ENCODE data around the gene DOCK4. TPM values are rescaled to one million over a fixed set of nuclear protein-coding genes. Genes with fewer than 3 reads are reported as not detected.

Gene DOCK4
- total RNA-seq, 4 donors from 2014 or later: 8.2 to 9.0 (median 8.6) TPM

DNA sequence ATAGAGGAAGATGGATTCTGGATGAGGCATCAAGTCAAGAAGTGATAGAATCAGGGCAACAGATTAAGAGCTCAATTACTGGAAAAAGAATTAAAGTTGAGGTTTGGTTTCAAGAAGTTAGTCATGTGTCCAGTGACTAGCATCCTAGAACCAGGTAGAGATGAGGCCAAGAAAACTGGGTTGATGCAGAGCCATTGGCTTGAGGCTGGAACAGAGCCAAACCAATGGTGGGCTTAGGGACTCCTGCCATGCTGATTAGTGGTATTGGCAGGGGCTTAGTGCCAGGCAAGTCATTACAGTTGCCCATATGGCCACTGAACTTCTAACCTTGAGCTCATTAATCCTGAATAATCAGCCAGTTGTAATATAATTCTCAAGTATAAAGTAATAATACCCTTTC, 18.8 kb upstream of the DOCK4 start:
- TF ChIP-seq POLR2A (IDR thresholded peaks at IDR 0.05) (no peak), CTCF (IDR thresholded peaks at IDR 0.05) (no peak)
- H3K4me3 ChIP-seq (ENCODE audit: low read depth, poor library complexity, severe bottlenecking): no peak overlapping the region
- intact Hi-C loops (cut with DNase I; ENCODE audit: low total_unique reads): no loop called here
- DNase-seq (ENCODE audit: low spot score in 2 of 2): no peak

DNA sequence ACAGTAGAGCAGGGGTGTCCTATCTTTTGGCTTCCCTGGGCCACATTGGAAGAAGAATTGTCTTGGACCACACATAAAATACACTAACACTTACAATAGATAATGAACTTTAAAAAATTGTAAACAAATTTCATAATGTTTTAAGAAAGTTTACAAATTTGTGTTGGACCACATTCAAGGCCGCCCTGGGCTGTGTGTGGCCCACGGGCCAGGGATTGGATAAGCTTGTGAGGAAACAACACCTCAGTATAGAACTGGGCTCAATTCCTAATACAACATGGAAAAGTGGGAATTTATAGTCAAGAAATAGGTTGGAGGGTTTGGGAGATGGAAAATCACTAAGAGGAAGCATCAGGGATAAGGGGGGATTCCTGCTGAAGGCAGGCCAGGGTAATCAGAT, 18.0 kb upstream of the DOCK4 start:
- DNase-seq (ENCODE audit: low spot score in 2 of 2): no peak
- no peak overlapping the region for H3K4me3 ChIP-seq (ENCODE audit: low read depth, poor library complexity, severe bottlenecking)
- WGBS, 2 donors: 86 to 95% methylated on average over 2 of the region's 2 CpGs
- TF ChIP-seq POLR2A (IDR thresholded peaks at IDR 0.05): no peak
- intact Hi-C loops (cut with DNase I; ENCODE audit: low total_unique reads): no loop called here

DNA sequence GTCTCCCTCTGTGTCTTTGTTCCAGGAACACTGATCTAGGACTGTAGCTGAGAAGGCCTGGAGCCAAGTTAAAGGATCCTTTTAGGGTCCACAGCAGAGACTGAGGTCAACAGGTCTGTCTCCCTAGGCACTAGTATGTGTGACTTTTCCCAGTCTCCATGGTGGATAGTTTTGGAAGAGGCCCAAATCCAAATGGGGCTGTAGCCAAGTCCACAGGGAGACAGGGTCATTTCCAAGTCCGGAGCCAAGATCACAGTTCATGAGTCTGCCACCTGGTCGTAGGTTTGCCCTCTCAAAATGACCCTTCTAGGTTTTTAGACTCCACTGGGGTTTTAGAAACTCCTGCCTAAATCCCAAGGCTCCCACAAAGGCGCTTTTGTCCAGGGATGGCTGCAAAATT, 17.1 kb upstream of the DOCK4 start:
- no peak for DNase-seq (ENCODE audit: low spot score in 2 of 2)
- TF ChIP-seq CTCF (IDR thresholded peaks at IDR 0.05) (no peak), POLR2A (IDR thresholded peaks at IDR 0.05) (no peak)
- H3K4me3 ChIP-seq (ENCODE audit: low read depth, poor library complexity, severe bottlenecking): no peak overlapping the region
- intact Hi-C loops (cut with DNase I; ENCODE audit: low total_unique reads): no loop called here
- 82 to 88% methylated on average over 3 of the region's 3 CpGs for WGBS, 2 donors

DNA sequence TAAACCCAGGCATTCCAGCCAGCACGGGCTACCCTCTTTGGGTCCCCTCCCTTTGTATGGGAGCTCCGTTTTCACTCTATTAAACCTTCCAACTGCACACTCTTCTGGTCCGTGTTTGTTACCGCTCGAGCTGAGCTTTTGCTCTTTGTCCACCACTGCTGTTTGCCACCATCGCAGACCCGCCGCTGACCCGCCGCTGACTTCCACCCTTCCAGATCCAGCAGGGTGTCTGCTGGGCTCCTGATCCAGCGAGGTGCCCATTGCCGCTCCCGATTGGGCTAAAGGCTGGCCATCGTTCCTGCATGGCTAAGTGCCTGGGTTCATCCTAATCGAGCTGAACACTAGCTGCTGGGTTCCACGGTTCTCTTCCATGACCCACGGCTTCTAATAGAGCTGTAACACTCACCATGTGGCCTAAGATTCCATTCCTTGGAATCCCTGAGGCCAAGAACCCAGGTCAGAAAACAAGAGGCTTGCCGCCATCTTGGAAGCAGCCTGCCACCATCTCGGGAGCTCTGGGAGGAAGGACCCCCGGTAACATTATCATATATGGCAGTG, 14.8 kb upstream of the DOCK4 start:
- intact Hi-C loops (cut with DNase I; ENCODE audit: low total_unique reads): no loop called here
- TF ChIP-seq CTCF (IDR thresholded peaks at IDR 0.05) (no peak), POLR2A (IDR thresholded peaks at IDR 0.05) (no peak)
- no peak overlapping the region for H3K4me3 ChIP-seq (ENCODE audit: low read depth, poor library complexity, severe bottlenecking)
- no peak for DNase-seq (ENCODE audit: low spot score in 2 of 2)
- WGBS, 2 donors: 93 to 94% methylated on average over 20 of the region's 20 CpGs

DNA sequence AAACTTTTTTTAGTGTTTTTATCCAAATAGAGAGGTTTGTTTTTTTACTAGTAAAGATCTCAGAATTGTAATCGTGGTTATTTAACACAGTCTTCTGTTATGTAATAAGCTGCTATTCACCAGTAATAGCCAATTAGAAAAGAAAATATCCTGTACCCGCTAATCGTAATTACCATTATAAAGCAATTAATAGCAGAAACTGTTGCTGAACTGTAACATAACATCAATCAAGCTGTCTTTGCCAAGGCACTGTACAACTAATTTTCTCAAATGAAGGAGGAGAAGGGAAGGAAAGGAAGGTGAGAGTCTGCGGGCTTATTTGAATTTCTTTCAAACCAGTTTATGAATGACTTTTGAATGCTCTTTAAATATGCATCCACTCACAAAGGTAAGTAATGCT, 9.6 kb upstream of the DOCK4 start:
- 66 to 68% methylated on average over 4 of the region's 4 CpGs for WGBS, 2 donors
- DNase-seq (ENCODE audit: low spot score in 2 of 2): no peak
- no peak for TF ChIP-seq CTCF (IDR thresholded peaks at IDR 0.05)
- no peak for TF ChIP-seq POLR2A (IDR thresholded peaks at IDR 0.05)
- H3K4me3 ChIP-seq (ENCODE audit: low read depth, poor library complexity, severe bottlenecking): no peak overlapping the region
- intact Hi-C loops (cut with DNase I; ENCODE audit: low total_unique reads): no loop called here

DNA sequence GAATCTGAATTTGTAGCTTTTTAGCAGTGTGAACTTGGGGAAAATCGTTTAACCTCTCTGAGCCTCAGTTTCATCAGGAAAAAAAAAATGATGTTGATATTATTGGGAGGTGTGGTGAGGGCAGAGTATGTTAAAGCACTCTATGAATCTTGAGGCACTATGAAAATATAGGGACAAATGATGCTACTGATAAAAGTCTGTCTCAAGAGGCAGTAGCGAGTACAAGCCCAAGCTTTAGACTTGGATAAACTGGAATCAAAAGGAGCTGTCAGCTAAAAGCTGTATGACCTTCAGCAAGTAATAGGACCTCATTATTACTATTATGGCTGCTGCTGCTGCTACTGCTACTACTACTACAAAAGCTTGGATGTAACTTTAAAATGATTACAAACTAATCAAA, 8.7 kb upstream of the DOCK4 start:
- no peak overlapping the region for H3K4me3 ChIP-seq (ENCODE audit: low read depth, poor library complexity, severe bottlenecking)
- TF ChIP-seq POLR2A (IDR thresholded peaks at IDR 0.05) (no peak), CTCF (IDR thresholded peaks at IDR 0.05) (no peak)
- WGBS, 2 donors: 76 to 84% methylated on average over 2 of the region's 2 CpGs
- no peak for DNase-seq (ENCODE audit: low spot score in 2 of 2)
- intact Hi-C loops (cut with DNase I; ENCODE audit: low total_unique reads): no loop called here
